SJSA1 (cell line): ENCODE results near the gene SIT1. TPM values are rescaled to one million over a fixed set of nuclear protein-coding genes. Genes with fewer than 3 reads are reported as not detected.

Experiments used
- DNase-seq, 2 experiments: peaks; one replicate each; pipeline ENCODE4 v3.0.0-alpha.2; 2015 to 2020; ENCODE audit warnings: low spot score in 2 of 2, low read depth in 1 of 2
- H3K27ac ChIP-seq: fragments of 250-450 bp; sonication (Bioruptor Pico); 2 replicates; pipeline ENCODE4 v1.5.1; 2020; ENCODE audit warnings: mild to moderate bottlenecking, moderate library complexity
- H3K27me3 ChIP-seq: fragments of 250-450 bp; sonication (Bioruptor Pico); replicated peaks from 2 replicates; pipeline ENCODE4 v1.5.1; 2020; ENCODE audit warnings: mild to moderate bottlenecking, moderate library complexity
- H3K36me3 ChIP-seq: fragments of 250-450 bp; sonication (Bioruptor Pico); 2 replicates; pipeline ENCODE4 v1.5.1; 2020; ENCODE audit warnings: mild to moderate bottlenecking
- H3K4me1 ChIP-seq: fragments of 250-450 bp; sonication (Bioruptor Pico); replicated peaks from 2 replicates; pipeline ENCODE4 v1.6.1; 2021; ENCODE audit warnings: mild to moderate bottlenecking
- H3K4me3 ChIP-seq: fragments of 250-450 bp; sonication (Bioruptor Pico); 2 replicates; pipeline ENCODE4 v1.5.1; 2020; ENCODE audit warnings: mild to moderate bottlenecking
- H3K9me3 ChIP-seq: fragments of 250-450 bp; sonication (Bioruptor Pico); replicated peaks from 2 replicates; pipeline ENCODE4 v1.5.1; 2020; ENCODE audit warnings: mild to moderate bottlenecking
- total RNA-seq: library from RNA; depleted of rRNA; stranded (reverse); fragments of >200 nt; shearing (Covaris generic); gene quantifications from 2 replicates; pipeline ENCODE4 v1.2.3, GENCODE V29; 2014

The SIT1 gene
- total RNA-seq, 1 experiment from 2014 or later, result not detected

GRCh38 chr9:35660966-35661415 lies 10.3 kb upstream of the SIT1 start:
- no peak overlapping the region for H3K4me3 ChIP-seq
- peaks cover 19% of the 10 kb centered on the region for H3K36me3 ChIP-seq
- peak in 1 of 2 experiments; percentile 24 for DNase-seq
- H3K9me3 ChIP-seq, result no peaks in the 10 kb centered on the region
- no peak overlapping the region for H3K27ac ChIP-seq
- peaks cover 37% of the 10 kb centered on the region for H3K4me1 ChIP-seq
- no peaks in the 10 kb centered on the region for H3K27me3 ChIP-seq

GRCh38 chr9:35659340-35659739 lies 8.6 kb upstream of the SIT1 start:
- peak overlapping the region; percentile 17 for H3K27ac ChIP-seq
- no peaks in the 10 kb centered on the region for H3K27me3 ChIP-seq
- H3K9me3 ChIP-seq, result no peaks in the 10 kb centered on the region
- peak in 1 of 2 experiments; percentile 14 for DNase-seq
- H3K4me3 ChIP-seq, result peak overlapping the region; percentile 65; the same call in 1 of the 2 replicates
- peaks cover 19% of the 10 kb centered on the region for H3K36me3 ChIP-seq
- peaks cover 26% of the 10 kb centered on the region for H3K4me1 ChIP-seq

DNA sequence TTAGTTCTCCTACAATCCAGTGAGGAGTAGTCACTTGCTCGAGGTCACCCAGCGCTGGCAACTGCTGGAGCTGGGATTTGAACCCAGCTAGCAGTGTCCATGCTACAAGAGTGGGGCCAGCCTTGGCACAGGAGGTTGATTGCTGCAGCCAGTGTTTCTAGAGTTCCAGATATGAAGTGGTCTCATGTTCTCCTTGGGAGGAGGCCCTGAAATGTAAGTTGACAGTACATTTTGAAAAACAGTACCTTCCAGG lies 8.2 kb upstream of the SIT1 start:
- Histone ChIP-seq H3K4me1 (peaks cover 22% of the 10 kb centered on the region), H3K27me3 (no peaks in the 10 kb centered on the region), H3K36me3 (peaks cover 19% of the 10 kb centered on the region), H3K4me3 (peak overlapping the region; percentile 65), H3K9me3 (no peaks in the 10 kb centered on the region), H3K27ac (peak overlapping the region; percentile 17)
- DNase-seq, result no peak

DNA sequence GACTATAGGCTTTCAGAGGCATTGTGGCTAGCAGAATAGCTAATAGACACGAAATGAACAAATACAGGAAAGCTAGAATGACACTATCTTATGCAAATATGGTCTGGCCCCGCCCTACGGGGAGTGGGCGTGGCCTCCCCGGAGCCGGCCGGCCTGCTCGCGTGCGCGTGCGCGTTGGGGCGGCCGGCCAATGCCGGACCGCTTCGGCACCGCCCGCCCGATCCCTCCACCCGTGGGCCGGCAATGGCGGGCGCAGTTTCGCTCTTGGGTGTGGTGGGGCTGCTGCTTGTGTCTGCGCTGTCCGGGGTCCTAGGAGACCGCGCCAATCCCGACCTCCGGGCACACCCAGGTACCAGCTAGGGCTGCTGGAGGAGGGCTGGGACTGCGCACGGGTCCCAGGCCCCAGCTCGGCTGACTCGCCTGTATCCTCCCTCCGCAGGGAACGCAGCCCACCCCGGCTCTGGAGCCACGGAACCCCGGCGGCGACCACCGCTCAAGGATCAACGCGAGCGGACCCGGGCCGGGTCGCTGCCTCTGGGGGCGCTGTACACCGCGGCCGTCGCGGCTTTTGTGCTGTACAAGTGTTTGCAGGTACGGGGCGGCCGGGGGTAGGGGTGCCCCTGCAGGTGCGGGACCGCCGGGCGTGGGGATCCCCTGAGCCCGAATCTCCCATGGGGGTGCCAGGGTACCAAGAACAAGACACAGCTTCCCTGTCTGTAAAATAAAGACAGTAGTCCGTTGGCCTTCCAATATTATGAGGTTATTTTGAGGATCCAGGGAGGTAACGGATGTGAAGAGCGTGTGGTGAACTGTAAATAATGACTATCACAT lies 7.6 kb upstream of the SIT1 start, which contains the start of gene CCDC107:
Gene CCDC107, plus strand, starts transcription at position 156 of the 831 bp plus-strand sequence. Its CDS starts 88 bp downstream, at position 244.
- Histone ChIP-seq H3K9me3 (no peaks in the 10 kb centered on the region), H3K27ac (peak within 1 kb of the TSS; percentile 96), H3K27me3 (no peaks in the 10 kb centered on the region), H3K36me3 (peaks cover 19% of the 10 kb centered on the region), H3K4me3 (peak within 1 kb of the TSS; percentile 65), H3K4me1 (peaks cover 16% of the 10 kb centered on the region)
- DNase-seq, result peak; percentile 72 to 88

- H3K4me3 ChIP-seq, result peak within 1 kb of the TSS; percentile 65
- peak; percentile 94 to 96 for DNase-seq
- H3K27ac ChIP-seq, result peak within 1 kb of the TSS; percentile 96
- H3K9me3 ChIP-seq, result no peaks in the 10 kb centered on the region
- H3K36me3 ChIP-seq, result peaks cover 19% of the 10 kb centered on the region
- H3K27me3 ChIP-seq, result no peaks in the 10 kb centered on the region
- H3K4me1 ChIP-seq, result peaks cover 15% of the 10 kb centered on the region
Measured at GRCh38 chr9:35657546-35658136, 6.9 kb upstream of the SIT1 start, which contains the start of gene RMRP. RMRP (minus strand) TSS chr9:35658019.

GRCh38 chr9:35656831-35657545 lies 6.3 kb upstream of the SIT1 start:
- Histone ChIP-seq H3K9me3 (no peaks in the 10 kb centered on the region), H3K27ac (peak overlapping the region; percentile 7; the same call in 1 of the 2 replicates), H3K27me3 (no peaks in the 10 kb centered on the region), H3K4me3 (peak overlapping the region; percentile 27), H3K36me3 (peaks cover 18% of the 10 kb centered on the region), H3K4me1 (peaks cover 15% of the 10 kb centered on the region)
- no peak for DNase-seq

- no peak for DNase-seq
- Histone ChIP-seq H3K4me3 (no peak overlapping the region), H3K27ac (no peak overlapping the region), H3K9me3 (no peaks in the 10 kb centered on the region), H3K36me3 (peaks cover 13% of the 10 kb centered on the region; the same call in 1 of the 2 replicates), H3K27me3 (no peaks in the 10 kb centered on the region), H3K4me1 (peaks cover 15% of the 10 kb centered on the region)
Measured at GRCh38 chr9:35656348-35656747, 5.6 kb upstream of the SIT1 start.

- Histone ChIP-seq H3K9me3 (no peaks in the 10 kb centered on the region), H3K4me3 (no peak overlapping the region), H3K4me1 (peaks cover 5% of the 10 kb centered on the region), H3K27ac (no peak overlapping the region), H3K36me3 (no peaks in the 10 kb centered on the region), H3K27me3 (no peaks in the 10 kb centered on the region)
- no peak for DNase-seq
Measured at GRCh38 chr9:35653611-35654010, 2.9 kb upstream of the SIT1 start.

GRCh38 chr9:35652829-35653209 lies 2.1 kb upstream of the SIT1 start:
- H3K9me3 ChIP-seq, result no peaks in the 10 kb centered on the region
- peaks cover 5% of the 10 kb centered on the region for H3K4me1 ChIP-seq
- H3K4me3 ChIP-seq, result no peak overlapping the region
- no peaks in the 10 kb centered on the region for H3K27me3 ChIP-seq
- no peak for DNase-seq
- no peak overlapping the region for H3K27ac ChIP-seq
- H3K36me3 ChIP-seq, result no peaks in the 10 kb centered on the region

DNA sequence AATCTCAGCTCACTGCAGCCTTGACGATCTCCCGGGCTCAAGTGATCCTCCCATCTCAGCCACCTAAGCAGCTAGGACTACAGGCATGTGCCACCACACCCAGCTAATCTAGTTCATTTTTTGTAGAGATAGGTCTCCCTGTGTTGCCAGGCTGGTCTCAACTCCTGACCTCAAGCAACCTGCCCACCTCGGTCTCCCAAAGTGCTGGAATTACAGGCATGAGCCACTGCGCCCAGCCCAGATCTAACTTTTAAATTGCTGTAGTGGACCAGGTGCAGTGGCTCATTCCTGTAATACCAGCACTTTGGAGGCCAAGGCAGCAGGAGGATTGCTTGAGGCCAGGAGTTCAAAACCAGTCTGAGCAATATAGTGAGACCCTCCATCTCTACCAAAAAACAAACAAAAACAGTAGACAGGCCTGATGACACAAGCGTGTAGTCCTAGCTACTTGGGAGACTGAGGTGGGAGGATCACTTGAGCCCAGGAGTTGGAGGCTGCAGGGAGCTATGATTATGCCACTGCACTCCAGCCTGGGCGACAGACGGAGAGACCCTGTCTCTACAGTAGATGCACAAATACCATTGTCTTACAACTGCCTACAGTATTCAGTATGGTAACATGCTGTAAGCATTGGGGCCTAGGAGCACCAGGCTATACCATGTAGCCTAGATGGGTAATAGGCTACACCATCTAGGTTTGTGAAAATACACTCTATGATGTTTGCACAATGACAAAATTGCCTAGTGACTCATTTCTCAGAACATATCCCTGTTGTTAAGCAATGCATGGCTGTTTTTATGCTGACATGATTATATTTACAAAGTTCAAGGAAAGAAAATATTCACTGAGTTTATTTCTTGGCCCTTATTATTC lies 1.5 kb upstream of the SIT1 start:
- H3K36me3 ChIP-seq, result no peaks in the 10 kb centered on the region
- no peak overlapping the region for H3K27ac ChIP-seq
- H3K27me3 ChIP-seq, result no peaks in the 10 kb centered on the region
- H3K9me3 ChIP-seq, result no peaks in the 10 kb centered on the region
- peaks cover 3% of the 10 kb centered on the region for H3K4me1 ChIP-seq
- no peak overlapping the region for H3K4me3 ChIP-seq
- no peak for DNase-seq

- Histone ChIP-seq H3K4me1 (peaks cover 6% of the 10 kb centered on the region; the same call in 1 of the 2 replicates), H3K27ac (no peak overlapping the region), H3K27me3 (no peaks in the 10 kb centered on the region), H3K9me3 (no peaks in the 10 kb centered on the region), H3K4me3 (no peak overlapping the region), H3K36me3 (no peaks in the 10 kb centered on the region)
- no peak for DNase-seq
Measured at GRCh38 chr9:35649431-35650340, 1.0 kb downstream of the SIT1 start.

- Histone ChIP-seq H3K27me3 (no peaks in the 10 kb centered on the region), H3K4me1 (peaks cover 6% of the 10 kb centered on the region; the same call in 1 of the 2 replicates), H3K4me3 (peak overlapping the region; percentile 45), H3K36me3 (no peaks in the 10 kb centered on the region), H3K9me3 (no peaks in the 10 kb centered on the region), H3K27ac (no peak overlapping the region)
- peak; percentile 68 to 76 for DNase-seq
Measured at GRCh38 chr9:35646533-35647265, 4.0 kb downstream of the SIT1 start.
